Mesodermal cell (in vitro differentiated cells): ENCODE results near the gene RCAN2.

Experiments
- H3K27ac ChIP-seq: 2 replicates; pipeline ENCODE4 v1.7.0; 2013; ENCODE audit warnings: mild to moderate bottlenecking, low read depth, low read length, moderate library complexity; ENCODE audit not compliant: severe bottlenecking
- H3K36me3 ChIP-seq: 2 replicates; pipeline ENCODE4 v1.7.1; 2013; ENCODE audit warnings: mild to moderate bottlenecking, low read length, moderate library complexity; ENCODE audit not compliant: control insufficient read depth, insufficient read depth
- H3K4me1 ChIP-seq: one replicate; pipeline ENCODE4 v1.7.1; 2013; ENCODE audit warnings: mild to moderate bottlenecking, low read length; ENCODE audit not compliant: insufficient read depth, control insufficient read depth, poor library complexity, severe bottlenecking
- H3K4me3 ChIP-seq: 2 replicates; pipeline ENCODE4 v1.7.0; 2013; ENCODE audit warnings: low read length, control low read depth, mild to moderate bottlenecking; ENCODE audit not compliant: insufficient read depth, poor library complexity, severe bottlenecking; ENCODE audit errors: extremely low read depth
- H3K9me3 ChIP-seq: 2 replicates; pipeline ENCODE4 v1.7.1; 2013; ENCODE audit warnings: mild to moderate bottlenecking, low read length, moderate library complexity; ENCODE audit not compliant: control insufficient read depth
- WGBS, 2 experiments: methylation state at CpG; one replicate each; pipeline ENCODE4 v1.1.5; 2013; ENCODE audit warnings: missing lambda C conversion rate in 2 of 2; ENCODE audit not compliant: insufficient coverage in 2 of 2; 5-methylcytosine and 5-hydroxymethylcytosine counted together

Gene RCAN2

DNA sequence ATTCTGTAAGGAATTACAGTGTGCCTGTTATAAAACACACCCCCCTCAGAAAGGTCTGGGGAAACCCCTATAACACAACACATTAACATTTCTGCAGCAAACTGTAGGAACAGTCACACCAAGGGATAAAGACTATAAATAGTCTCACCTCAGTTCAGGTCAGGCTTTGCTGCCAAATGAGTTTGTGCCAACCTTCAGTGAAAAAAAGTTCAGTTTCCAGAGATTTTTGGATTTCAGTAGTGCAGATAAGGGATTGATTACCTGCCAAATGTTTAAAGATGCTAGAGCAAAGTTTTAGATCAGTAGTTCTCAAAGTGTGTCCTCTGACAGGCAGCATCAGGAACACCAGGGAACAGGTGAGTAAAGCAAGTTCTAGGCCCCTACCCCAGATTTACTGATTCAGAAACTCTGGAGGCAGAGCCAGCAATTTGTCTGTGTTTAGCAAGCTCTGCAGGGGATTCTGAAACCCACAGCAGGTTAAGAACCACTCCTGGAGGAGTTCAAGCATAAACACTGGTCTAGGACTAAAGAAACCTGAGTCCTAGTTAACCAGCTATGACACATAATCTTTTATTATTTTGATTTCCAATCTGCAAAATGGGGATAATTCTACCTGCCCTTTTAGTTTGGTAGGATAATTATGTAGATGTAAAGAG lies 111.0 kb downstream of the RCAN2 start:
- no peak overlapping the region for H3K27ac ChIP-seq
- no peak overlapping the region for H3K4me3 ChIP-seq
- no peaks in the 10 kb centered on the region for H3K36me3 ChIP-seq
- H3K4me1 ChIP-seq, result peaks cover 3% of the 10 kb centered on the region
- H3K9me3 ChIP-seq, result no peaks in the 10 kb centered on the region

- peaks cover 3% of the 10 kb centered on the region for H3K4me1 ChIP-seq
- H3K4me3 ChIP-seq, result no peak overlapping the region
- no peaks in the 10 kb centered on the region for H3K9me3 ChIP-seq
- no peak overlapping the region for H3K27ac ChIP-seq
- H3K36me3 ChIP-seq, result no peaks in the 10 kb centered on the region
- WGBS, 2 experiments, result no CpG with 5 or more reads among the region's 2 CpGs
These were observed 112.3 kb downstream of the RCAN2 start for GRCh38 chr6:46378882-46379416.

- H3K27ac ChIP-seq, result no peak overlapping the region
- no peaks in the 10 kb centered on the region for H3K9me3 ChIP-seq
- no peak overlapping the region for H3K4me3 ChIP-seq
- peaks cover 3% of the 10 kb centered on the region for H3K4me1 ChIP-seq
- H3K36me3 ChIP-seq, result no peaks in the 10 kb centered on the region
- 83 to 89% methylated on average over 1 of the region's 2 CpGs for WGBS, 2 experiments
These were observed 112.9 kb downstream of the RCAN2 start for GRCh38 chr6:46378161-46378881.

DNA sequence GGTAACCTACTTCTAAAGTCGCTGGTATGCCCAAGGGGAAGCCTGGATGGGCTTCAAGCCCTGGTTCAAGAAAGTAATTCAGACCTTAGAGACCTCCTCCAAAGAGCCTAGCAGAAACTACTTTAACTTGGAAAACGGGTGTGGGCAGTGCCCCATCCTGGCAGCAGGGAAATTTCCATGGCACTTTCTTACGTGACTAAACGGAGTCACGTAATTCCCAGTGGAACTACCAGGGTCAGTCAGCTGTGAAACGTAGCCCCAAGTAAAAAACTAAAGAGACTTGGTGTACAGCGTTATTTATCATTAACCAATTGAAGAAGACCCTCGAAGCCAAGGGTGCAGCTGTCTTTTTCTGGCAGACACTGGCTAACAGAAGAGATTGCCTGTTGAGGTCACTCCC lies 114.0 kb downstream of the RCAN2 start:
- 86 to 98% methylated on average over 6 to 8 of the region's 8 CpGs for WGBS, 2 experiments
- H3K27ac ChIP-seq, result no peak overlapping the region
- H3K4me1 ChIP-seq, result peaks cover 3% of the 10 kb centered on the region
- no peaks in the 10 kb centered on the region for H3K36me3 ChIP-seq
- H3K9me3 ChIP-seq, result no peaks in the 10 kb centered on the region
- no peak overlapping the region for H3K4me3 ChIP-seq

- no peak overlapping the region for H3K27ac ChIP-seq
- H3K36me3 ChIP-seq, result no peaks in the 10 kb centered on the region
- no peak overlapping the region for H3K4me3 ChIP-seq
- H3K9me3 ChIP-seq, result no peaks in the 10 kb centered on the region
- WGBS, 2 experiments, result 95% methylated on average over 4 of the region's 7 CpGs; no CpG with 5 or more reads in 1 of the 2 experiments
- peaks cover 3% of the 10 kb centered on the region for H3K4me1 ChIP-seq
These were observed 114.6 kb downstream of the RCAN2 start for GRCh38 chr6:46376562-46377061.

DNA sequence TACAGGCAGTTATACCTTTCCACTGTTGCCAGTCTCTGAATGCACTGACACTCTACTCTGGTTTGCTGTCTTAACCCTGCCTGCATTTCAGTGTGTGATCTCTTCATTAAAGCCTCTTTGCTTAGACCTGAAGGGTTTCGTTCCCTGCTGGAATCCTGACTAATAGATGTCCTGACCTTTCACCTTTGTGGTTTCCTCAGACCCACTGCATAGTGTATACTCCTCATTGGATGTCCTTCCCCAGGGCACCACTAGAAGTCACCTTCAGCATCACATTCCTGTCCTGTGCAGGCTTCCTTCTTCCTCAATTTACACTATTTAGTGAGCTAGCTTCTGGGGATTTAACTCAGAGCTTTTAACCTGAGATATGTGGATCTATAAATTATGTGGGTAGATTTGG lies 120.6 kb downstream of the RCAN2 start:
- H3K27ac ChIP-seq, result no peak overlapping the region
- H3K9me3 ChIP-seq, result no peaks in the 10 kb centered on the region
- no peaks in the 10 kb centered on the region for H3K36me3 ChIP-seq
- no peak overlapping the region for H3K4me3 ChIP-seq
- 80 to 92% methylated on average over 1 of the region's 1 CpG for WGBS, 2 experiments
- no peaks in the 10 kb centered on the region for H3K4me1 ChIP-seq

GRCh38 chr6:46368169-46368536 lies 123.1 kb downstream of the RCAN2 start:
- no peaks in the 10 kb centered on the region for H3K36me3 ChIP-seq
- no peaks in the 10 kb centered on the region for H3K4me1 ChIP-seq
- no CpG with 5 or more reads among the region's 1 CpG for WGBS, 2 experiments
- no peaks in the 10 kb centered on the region for H3K9me3 ChIP-seq
- H3K4me3 ChIP-seq, result no peak overlapping the region
- H3K27ac ChIP-seq, result no peak overlapping the region

DNA sequence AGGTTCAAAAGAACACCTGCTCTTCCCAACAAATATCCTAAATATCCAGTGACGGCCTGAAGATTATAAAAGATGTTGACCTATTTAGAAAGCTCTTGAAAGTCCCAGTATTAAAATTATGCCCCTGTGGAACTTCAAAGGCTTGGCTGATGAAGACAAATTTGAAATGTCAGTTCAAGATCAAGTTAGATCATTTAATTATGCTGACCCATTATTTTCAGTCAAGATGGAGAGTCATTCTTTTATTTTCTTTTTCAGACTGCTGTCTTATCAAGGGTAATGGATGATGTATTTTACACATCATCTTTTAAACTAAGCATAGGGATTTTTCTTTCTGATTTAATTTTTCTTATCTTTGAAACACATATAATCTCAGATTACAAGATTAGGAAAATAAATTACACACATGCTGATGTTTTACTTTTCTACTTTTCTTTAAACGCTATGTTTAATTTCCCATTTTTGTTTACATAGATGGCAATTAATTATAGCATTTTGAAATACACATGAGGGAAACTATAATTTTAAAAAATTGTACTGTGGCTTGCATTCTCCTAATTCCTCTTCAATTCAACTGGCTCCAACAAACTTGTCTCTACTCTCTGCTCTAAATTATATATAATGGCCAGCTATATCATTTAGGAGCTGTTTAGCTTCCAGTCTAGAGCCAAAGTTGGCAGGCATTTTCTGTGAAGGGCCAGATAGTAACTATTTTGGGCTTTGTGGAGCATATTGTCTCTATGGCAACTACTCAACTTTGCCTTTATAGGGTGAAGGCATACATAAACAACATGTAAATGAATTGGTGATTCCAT lies 123.7 kb downstream of the RCAN2 start:
- no peak overlapping the region for H3K27ac ChIP-seq
- H3K4me1 ChIP-seq, result no peaks in the 10 kb centered on the region
- 100% methylated on average over 1 of the region's 2 CpGs; no CpG with 5 or more reads in 1 of the 2 experiments for WGBS, 2 experiments
- H3K36me3 ChIP-seq, result no peaks in the 10 kb centered on the region
- H3K9me3 ChIP-seq, result no peaks in the 10 kb centered on the region
- no peak overlapping the region for H3K4me3 ChIP-seq

DNA sequence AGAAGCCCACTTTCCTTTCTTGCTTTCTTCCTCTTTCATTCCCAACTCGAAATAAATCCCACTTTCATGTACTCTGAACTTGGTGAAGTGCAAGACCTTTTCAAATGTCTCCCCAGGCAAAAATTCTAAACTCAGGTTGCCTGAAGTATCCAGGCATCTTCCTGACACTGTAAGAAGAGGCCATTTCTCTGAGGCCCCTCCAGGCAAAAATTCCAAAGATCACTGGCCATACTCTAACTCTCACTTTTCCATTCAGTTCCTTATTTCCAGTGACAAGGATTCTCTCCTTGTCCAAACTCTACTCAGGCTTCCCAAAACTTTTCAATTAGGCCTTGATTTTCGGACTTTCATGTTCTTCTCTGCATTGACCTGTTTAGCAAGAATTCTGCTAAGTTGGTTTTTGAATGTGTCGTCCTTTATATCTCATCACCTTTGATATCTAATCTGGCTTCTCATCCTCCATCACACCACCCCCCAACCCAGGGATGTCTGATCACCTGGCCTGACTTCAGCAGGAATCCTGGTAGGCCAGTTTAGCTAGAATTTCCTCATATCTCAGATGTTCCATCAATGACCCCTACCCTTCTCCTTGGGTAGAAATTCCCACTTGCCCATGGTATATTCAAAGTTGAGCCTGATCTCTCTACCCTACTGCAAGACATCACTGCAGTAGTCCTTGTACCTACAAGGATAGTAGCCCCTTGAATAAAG lies 124.9 kb downstream of the RCAN2 start:
- Histone ChIP-seq H3K9me3 (no peaks in the 10 kb centered on the region), H3K4me3 (no peak overlapping the region), H3K27ac (no peak overlapping the region), H3K36me3 (no peaks in the 10 kb centered on the region), H3K4me1 (no peaks in the 10 kb centered on the region)
- 76 to 79% methylated on average over 2 to 3 of the region's 3 CpGs for WGBS, 2 experiments

- no peak overlapping the region for H3K27ac ChIP-seq
- H3K4me1 ChIP-seq, result peaks cover 3% of the 10 kb centered on the region
- H3K9me3 ChIP-seq, result no peaks in the 10 kb centered on the region
- 90 to 100% methylated on average over 1 to 2 of the region's 2 CpGs for WGBS, 2 experiments
- H3K36me3 ChIP-seq, result no peaks in the 10 kb centered on the region
- H3K4me3 ChIP-seq, result no peak overlapping the region
These were observed 133.7 kb downstream of the RCAN2 start for GRCh38 chr6:46357591-46357990.
